Iris pigment epithelial cell (primary cell): ENCODE results near the gene COA3.
A peak's percentile ranks its signal among the peaks of the same experiment; 100 is the strongest.

Experiments used
- DNase-seq: peaks from one replicate; pipeline ENCODE4 v3.0.0-alpha.2; 2011; ENCODE audit warnings: low read depth

Gene COA3

DNA sequence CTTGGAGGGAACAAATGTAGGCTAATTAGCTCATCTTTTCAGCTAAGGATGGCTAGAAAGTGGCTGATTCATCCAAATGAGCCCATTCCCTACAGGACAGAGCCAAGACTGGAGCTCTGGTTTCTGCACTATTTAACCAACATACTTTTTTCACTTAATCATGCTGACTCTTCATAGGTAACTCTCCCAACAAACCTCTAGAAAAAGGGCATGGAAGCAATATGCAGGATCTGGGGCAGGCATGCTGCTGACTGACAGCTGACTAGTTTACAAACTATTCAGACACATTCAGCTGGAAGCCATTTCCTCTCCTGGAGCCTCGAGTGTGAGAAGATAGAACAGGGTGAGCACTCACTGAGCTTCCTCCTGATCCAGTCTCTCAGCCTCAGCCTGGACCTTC, 19.4 kb upstream of the COA3 start:
- peak; percentile 76 for DNase-seq

DNA sequence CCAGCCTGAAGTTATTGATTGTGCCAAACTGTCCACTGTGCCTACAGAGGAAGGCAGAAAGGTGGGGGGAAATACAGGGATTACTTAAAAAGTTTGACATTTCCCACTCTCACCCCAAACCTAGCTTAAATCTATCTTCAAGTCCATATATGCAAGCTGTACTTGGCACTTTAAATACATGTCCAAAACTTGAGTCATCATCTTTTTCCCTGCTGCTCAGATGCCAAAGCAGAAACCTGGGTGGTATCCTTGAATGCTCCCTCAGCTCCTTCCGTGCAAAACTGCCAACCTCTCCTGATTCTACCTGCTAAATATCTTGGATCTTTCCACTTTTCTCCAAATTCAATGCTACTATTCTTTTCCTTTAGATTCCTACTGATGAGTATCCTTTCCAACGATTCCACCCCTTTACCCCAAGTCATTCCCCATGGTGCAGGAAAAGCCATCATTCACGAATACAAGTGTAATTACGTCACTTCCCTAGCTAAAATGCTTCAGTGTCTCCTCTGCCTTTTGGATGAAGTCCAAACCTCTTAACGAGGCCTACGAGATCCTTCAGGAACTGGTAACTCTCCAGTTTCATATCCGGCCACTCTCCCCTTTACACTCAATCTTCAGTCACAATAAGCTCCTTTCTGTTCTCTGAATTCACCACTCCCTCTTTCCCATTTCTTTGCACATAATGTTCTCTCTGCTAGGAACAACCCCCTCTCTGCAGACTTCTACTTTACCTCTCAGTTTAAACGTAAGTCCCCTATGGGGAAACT, 16.3 kb upstream of the COA3 start:
- peak; percentile 77 for DNase-seq

DNA sequence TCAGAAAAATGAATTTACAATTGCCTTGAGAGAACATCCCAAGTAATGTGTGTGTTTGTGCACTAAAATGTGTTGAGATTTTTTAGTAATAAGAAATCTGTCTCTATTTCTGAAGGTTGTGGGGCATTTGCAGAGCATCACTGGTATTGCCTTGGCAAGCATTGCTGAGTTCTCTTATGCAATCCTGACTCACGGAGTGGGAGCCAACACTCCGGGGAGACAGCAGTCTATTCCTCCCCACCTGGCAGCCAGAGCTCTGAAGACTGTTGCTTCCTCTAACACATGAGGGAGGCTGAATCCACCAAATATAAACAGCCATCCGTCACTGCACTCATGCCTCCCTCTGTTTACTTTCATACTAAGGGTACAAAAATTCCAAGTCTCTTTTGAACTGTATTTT, 10.7 kb upstream of the COA3 start:
- DNase-seq, result peak; percentile 95

DNA sequence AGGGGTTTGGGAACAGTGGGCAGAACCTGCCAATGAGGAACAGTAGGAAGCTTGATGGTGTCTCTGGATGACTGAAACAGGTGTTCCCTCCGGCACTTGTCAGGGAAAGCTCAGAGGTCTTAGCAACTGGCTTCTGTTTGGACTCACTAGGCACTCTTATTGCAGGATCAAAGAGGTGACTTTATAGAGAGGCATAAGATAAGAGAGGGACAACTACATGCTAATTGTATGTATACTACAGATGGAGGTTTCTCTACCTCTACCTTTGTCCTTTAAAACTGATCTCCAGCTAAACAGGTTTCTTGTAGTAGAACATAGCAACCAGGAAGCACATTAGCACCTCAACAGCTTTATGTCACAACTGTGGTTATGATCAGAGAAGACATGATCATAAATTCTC, 7.7 kb upstream of the COA3 start:
- DNase-seq, result no peak

DNA sequence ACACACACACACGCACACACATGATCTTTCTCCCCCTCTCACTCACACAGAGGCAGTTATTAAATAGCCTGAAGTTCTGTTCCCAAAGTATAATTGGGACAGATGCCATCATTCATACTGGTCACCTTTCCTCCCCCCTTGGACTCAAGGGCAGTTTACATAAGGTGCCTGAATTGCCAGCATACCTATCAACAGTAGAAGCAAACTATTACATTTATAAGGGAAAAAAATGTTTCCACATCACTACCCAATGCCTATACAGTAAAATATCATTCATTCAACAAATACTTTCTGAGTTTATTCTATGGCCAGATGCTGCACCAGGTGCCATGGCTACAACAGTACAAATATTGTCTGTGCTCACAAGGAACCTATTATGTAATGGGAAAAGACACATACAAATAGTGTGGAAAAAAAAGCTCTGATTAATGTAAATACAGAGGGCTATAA, 6.4 kb upstream of the COA3 start:
- no peak for DNase-seq

DNA sequence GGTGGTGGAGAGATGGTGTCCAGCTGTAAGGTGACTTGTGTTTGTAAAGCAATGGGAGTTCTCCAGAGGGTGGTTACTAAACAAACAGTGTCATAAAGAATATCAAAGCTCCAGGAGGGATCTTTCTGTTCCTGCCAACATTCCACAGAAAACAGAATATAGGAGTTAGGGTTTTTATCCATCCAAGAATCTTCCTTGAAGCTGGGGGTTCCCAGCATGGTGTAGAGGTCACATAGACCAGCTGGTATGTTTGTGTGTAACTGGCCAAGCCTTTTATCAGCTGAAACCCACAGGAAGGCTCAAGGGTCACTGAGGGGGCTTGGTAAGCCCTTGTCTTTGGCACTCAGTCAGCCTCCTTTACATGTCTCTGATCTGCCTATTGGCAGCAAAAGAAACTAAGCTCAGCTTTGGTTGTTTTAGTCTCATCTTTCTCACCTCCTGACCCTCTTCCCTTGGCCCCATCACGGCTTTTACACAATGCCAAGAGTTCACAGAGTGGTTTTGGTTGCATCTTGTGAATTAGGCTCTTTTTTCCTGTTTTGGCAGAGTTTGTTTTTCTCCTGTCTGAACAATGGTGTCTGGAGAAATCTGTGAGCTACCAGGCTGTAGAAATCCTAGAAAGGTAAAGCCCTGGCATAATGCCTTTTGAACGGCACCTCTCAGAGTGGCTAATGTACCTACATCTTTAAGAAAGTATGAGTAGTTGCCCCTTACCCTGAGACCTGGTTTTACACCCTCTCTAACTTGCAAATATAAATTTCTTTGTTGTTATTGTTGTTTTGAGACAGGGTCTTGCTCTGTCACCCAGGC, 4.8 kb upstream of the COA3 start:
- peak; percentile 66 for DNase-seq

DNA sequence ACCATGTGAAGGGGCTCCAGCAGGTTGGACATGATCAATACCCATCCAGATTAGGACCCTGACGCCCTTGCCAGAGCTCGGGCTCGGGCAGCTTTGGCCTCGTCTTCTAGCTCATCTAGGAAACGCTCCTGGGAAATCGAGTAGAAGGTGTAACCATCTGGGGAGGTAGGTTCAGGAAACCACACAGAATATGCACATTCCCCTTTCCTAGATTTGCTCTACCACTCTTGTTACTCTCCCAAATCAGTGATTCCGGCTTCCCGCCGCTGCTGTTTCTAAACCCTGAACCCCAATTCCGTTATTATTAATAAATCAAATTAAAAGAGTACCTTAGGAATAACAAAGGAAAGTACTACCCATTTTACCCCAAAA, 507 bp downstream of the COA3 start:
- DNase-seq, result no peak

DNA sequence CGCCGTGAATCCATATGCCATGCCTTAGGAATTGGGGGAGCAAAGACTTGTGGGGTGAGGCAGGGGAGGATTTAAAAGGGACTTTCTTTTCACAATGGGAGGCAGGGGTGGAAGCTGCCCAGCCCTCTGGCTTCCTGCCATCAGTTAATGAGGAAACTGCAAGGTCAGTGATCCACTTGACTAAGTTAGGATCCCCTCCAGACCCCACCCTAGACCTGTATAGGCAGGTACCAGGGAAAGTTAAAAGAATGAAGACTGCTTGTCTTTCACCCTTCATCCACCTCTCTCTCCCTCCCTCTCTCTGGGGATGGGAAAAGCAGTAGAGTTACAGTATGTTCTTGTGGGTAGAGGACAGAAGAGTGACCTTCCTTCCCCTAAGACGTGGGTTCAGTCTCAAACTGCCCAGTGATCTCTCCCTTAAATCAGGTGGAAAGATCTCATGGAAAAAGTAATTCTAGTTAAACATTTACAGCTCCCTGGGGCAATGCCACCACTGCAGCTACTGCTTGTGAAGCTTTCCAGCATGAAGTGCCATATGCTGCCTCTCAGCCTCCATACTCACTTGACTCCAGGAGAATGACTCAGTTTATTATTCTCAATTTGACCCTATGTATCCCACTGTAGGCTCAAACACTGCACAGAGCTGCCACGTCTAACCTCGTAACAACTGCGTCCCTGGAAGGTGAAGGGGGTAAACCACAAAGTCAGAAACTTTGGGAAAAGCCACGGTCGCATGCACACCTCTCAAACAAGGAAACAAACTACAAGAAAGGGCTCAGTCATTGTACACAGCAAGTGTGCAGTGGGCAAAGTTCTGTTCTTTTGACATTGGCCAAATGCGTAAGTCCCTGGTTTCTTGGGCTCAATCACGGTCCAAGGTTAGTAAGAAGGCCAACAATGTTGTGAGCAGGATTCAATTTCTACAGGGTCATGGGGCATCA, 1.2 kb downstream of the COA3 start:
- DNase-seq, result no peak

DNA sequence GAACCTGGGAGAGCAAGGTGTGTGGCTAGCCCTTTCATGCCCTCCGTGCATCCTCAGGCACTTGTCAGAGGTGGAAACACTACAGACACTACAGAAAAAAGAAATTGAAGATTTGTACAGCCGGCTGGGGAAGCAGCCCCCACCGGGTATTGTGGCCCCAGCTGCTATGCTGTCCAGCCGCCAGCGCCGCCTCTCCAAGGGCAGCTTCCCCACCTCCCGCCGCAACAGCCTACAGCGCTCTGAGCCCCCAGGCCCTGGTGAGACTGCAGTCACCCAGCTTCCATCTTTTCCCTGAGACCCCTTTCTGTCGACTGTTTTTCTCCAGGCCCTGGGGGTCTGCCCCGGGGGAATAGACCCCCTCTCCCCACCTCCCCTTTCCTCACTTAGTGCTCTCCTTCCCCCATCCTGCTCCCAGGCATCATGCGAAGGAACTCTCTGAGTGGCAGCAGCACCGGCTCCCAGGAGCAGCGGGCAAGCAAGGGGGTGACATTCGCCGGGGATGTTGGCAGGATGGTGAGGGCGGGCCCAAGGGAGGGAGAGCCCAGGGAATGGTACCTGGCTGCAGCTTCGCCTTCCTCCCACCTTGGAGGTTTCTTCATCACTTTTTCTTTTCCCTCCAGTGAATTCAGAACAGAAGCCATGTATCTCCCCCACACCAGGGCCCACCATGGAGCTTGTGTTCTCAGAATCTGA, 2.3 kb downstream of the COA3 start:
- DNase-seq, result no peak

DNA sequence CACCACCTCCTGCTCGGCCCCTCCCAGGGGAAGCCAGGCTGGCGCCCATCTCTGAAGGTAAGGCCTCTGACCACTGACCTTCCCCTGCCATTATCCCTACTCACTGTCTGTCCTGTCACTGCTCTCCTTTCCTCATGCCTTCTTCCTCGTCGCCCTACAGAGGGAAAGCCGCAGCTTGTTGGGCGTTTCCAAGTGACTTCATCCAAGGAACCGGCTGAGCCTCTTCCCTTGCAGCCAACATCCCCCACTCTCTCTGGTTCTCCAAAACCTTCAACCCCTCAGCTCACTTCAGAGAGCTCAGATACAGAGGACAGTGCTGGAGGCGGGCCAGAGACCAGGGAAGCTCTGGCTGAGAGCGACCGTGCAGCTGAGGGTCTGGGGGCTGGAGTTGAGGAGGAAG, 3.0 kb downstream of the COA3 start:
- no peak for DNase-seq

DNA sequence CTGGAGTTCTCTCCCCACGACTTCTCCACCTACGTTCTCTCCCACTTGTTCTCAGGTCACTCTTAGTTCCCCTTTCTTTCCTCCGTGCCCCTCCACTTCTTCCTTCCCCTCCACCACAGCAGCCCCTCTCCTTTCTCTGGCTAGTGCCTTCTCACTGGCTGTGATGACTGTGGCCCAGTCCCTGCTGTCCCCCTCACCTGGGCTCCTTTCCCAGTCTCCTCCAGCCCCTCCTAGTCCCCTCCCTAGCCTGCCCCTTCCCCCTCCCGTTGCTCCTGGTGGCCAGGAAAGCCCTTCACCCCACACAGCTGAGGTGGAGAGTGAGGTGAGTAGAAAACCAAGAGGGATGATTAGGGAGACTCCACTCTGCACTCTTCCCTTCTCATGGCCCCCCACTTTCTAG, 3.4 kb downstream of the COA3 start:
- DNase-seq, result no peak

DNA sequence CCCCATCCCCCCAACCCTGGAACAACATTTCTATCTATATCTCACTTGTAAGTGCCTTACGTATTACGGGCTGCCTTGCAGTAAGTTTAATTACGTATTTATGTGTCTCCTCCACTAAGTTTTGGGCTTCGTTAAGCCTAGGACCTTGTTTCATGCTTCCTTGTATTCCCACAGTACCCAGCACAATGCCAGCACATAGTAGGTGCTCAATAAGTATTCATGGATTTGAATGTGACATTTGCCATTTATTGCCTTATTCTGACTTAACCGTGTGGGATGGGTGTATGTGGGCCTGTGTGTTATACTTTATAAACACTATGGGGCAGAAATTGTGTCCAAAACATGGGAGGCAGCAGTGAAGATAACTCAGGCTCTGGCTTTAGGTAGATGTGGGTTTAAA, 6.0 kb downstream of the COA3 start:
- no peak for DNase-seq

DNA sequence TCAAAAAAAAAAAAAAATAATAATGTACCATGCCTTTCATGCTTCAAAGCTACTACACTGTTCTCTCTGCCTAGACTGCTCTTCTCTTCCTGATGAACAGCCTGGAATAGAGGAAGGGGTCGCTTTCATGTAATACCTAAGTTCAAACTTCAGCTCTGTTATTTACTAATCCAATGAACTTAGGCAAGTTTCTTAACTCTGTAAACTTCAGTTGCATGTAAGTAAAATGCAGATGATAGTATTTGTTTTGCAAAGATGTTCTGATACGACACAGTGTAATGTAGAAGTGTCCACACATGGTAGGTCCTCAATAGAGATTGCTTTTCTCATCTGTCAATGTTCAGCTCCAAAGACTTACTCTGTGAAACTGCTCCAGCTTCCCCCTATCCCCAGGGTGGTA, 6.6 kb downstream of the COA3 start:
- no peak for DNase-seq

DNA sequence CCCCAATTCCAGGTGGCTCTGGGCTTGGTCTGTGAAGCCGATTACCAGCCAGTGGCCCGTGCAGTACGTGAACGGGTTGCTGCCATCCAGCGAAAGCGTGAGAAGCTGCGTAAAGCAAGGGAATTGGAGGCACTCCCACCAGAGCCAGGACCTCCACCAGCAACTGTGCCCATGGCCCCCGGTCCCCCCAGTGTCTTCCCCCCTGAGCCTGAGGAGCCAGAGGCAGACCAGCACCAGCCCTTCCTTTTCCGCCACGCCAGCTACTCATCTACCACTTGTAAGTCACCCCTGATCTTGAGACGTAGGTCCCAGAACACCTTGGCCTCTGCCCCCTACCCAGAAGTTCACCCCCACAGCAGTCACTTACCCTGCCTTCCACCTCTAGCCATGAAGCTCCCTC, 11.2 kb downstream of the COA3 start:
- no peak for DNase-seq

DNA sequence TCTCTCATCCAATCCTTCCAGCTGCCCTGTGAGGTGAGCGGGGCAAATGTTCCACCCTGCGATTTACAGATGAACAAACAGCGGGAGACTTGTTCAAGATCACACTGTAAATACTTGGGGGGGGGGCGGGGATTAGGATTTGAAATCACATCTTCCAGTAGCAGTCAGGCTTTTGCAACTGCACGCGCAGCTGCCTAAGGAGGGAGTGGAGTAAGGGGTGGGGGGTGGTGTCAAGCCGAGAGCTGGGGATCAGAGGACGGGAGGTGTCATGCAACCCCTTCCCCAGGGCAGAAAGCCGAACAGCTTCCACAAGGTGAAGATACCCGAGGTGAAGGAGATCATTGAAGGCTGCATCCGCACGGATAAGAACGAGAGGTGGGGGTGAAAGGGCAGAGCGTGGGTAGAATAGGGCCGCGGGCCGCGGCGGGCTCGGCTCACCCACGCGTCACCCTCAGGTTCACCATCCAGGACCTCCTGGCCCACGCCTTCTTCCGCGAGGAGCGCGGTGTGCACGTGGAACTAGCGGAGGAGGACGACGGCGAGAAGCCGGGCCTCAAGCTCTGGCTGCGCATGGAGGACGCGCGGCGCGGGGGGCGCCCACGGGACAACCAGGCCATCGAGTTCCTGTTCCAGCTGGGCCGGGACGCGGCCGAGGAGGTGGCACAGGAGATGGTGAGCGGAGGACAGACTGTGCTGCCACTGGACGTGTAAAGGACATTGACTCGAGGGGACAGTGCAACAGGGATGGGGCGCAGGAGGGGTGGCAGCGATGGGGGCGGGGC, 13.5 kb downstream of the COA3 start:
- no peak for DNase-seq

DNA sequence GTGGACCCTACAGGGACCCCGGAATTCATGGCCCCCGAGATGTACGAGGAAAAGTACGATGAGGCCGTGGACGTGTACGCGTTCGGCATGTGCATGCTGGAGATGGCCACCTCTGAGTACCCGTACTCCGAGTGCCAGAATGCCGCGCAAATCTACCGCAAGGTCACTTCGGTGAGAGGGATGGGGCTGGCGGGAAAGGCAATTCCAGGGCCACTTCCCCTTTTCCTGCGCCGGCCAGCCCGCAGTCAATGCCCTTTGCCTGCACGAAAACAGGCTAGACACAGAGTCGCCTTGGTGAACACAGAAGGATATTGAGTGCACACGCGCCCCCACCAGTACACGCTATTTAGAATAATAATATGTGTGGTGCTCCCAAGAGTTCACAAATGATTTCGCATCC, 14.1 kb downstream of the COA3 start:
- no peak for DNase-seq

DNA sequence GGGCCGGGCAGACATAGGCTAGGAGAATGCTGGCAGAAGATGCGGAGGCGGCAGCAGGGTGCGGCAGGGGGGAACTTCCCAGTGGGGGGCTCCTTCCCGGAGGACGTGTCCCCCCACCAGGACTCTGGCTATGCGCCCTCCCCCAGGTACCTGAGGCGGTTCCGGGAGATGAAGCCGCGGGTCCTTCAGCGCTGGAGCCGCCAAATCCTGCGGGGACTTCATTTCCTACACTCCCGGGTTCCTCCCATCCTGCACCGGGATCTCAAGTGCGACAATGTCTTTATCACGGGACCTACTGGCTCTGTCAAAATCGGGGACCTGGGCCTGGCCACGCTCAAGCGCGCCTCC, 14.7 kb downstream of the COA3 start:
- DNase-seq, result no peak

DNA sequence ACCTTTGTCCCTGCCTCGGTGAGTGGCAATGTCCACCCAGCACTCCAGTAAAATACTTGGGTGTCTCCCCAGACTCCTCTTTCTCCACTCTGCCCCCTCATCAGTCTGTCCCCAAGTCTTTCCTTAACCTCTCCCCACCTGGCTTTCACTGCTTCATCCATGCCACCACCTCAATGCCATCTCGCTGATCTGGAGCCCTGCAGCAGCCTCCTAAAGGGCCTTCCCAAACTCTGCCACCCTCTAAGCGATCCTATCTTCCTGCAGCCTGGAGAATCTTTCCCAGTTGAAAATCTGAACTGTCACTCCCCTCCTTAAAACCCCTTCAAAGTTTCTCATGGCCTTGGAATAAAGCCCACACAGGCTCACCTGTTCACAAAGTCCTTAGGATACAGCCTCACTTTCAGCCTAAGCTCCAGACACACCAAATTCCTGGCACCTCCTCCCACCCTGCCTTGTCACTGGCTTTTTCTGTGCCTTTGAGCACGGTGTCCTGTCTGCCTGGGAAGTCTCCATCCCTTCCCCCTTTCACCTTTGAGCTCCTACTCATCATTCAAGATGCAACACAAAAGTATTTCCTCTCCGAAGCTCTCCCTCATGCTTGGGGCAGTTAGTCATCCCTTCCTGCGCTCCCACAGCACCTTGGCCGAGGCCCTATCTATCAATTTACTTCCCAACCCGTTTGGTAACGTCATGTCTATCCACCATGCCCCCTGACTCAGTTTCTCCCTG, 15.3 kb downstream of the COA3 start:
- DNase-seq, result peak; percentile 86

DNA sequence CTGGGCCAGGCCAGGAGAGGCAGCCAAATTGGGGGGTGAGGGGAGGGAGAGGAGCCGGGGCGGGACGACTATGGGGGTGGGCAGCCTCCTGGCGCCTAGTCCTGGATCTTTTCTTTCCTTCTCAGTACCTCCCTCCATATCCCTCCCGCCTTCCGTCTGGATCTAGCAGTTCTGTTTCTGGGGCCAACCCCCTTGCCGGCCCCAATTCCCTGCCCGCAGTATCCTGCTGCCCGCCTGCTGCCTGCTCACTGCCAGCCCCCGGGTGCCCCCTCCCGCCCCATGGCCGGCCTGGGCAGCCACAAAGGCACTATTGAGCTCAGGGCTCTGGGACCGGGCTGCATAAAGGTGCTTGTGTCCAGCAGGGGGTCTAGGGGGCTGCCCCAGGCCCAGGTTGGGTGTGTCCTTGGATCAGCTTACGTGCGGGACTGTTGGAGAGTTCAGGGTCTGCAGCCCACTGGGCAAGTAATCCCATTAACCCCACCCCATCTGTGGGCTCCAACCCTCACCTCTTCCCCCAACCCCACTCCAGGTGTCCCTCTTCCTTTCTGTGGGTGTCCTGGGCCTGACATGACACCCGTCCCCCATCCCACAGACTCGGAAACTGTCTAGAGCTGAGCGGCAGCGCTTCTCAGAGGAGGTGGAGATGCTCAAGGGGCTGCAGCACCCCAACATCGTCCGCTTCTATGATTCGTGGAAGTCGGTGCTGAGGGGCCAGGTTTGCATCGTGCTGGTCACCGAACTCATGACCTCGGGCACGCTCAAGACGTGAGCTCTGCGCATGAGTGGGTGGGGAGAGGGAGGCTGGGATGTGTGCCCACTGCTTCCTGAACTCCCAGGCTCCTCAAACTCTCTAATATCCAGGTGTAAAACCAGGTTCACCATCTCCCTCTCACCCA, 16.1 kb downstream of the COA3 start:
- no peak for DNase-seq
